RCC 7860 (cell line): ENCODE results near the gene GNAI2.
A peak's percentile ranks its signal among the peaks of the same experiment; 100 is the strongest.
"Not testable (repeated sequence)": the region's sequence is repeated elsewhere in the genome, so short reads cannot be mapped to it uniquely, and the experiment has no call there.

ENCODE experiments used
- DNase-seq: peaks from one replicate; pipeline ENCODE4 v3.0.0-alpha.2; 2015; ENCODE audit warnings: low spot score
- FAIRE-seq: peaks from 2 replicates; lab custom pipeline; 2012; peaks lifted over from hg19 to GRCh38; lab: Jason Lieb, UNC

Gene GNAI2

DNA sequence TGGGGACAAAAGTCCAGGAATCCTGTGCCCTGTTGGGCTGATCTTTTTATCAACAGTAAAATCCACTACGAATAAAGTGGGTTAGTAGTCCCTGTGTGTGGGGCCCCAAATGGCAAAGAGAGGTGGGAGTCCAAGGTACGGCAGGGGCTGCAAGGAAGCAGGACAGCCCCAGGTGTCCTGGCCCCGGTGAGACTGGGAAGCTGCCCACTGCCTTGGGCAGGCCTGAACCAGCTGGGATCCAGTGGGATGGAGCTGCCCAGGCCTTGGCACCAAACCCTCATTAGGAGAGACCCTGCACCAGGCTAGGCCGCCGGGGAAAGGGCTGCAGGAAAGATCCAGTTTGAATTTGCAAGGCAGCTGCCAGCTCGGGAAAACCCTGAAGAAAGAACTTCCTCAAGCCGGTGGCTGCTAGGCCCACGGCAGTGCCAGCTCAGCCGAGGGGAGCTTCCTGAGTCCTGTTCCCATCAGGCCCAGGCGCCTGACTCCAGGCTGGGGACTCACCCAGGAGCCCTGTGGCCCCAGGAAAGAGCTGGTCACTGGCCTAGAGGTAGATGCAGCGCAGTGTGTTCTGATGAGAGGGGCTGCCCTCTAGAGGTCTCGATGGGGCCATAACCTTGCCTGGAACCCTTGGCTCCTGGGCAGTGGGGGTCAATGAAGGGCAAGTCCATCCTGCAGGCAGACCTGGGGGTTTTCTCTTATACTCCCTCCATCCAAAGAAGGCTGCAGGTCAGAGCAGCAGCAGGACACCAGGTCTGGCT lies 14.4 kb upstream of the GNAI2 start:
- FAIRE-seq (no peak), DNase-seq (no peak)

DNA sequence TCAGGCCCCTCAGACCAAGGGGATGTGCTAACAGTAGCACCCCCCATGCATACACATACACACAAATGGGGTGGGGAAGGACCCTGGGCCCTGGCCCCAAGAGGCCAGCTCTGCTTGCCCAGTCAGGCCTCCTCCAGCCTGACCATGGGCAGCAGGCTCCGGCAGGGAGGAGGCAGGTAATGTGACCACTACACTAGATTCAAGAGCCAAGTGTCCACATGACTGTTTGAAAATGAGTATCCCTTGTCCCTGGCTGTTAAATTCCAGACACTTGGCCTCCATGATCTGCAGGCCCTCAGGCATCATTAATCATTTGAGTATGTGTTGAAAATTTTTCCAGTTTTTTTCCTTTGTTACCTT lies 13.9 kb upstream of the GNAI2 start:
- no peak for FAIRE-seq
- DNase-seq, result no peak

DNA sequence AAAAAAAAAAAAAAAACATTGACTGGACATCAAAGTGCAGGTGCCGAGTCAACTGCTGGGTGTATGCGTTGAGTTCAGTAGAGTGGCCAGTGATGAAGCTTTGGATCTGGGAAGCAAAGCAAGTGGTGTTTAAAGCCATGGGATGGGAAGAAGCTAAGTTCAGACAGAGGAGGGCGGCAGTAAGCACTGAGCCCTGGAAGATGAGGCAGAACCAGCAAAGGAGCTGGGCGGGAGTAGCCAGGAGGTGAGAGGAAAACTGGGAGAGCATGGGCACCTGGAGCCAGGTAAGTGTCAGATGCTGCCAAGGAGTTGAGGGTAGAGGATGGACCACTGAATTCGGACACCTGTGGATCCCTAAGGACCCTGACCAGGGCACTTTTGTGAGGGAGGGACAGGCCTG lies 11.4 kb upstream of the GNAI2 start:
- FAIRE-seq (no peak), DNase-seq (no peak)

DNA sequence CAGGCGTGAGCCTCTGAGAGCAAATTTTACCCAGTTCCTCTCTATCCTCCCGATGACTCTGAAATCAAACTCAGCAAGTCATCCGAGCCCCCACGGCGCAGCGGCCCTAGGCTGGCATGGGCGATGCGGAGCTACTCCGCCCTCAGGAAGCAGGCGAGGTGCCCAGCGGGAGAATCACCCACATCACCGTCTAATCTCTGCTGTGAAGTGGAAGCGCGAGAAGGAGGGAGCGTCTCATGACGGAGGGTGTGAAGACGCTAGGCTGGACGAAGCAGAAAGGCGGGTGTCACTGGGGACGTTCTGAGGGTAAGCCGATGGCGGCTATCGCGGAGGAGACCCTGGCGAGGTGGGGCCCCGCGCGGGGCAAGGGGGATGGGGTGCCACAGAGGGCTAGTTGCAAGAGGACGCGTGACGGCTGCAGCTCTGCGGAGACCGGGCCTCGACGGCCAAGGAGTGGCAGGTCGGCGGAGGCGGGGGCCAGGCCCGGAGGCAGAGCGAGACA lies 9.1 kb upstream of the GNAI2 start:
- FAIRE-seq, result no peak
- DNase-seq, result no peak

DNA sequence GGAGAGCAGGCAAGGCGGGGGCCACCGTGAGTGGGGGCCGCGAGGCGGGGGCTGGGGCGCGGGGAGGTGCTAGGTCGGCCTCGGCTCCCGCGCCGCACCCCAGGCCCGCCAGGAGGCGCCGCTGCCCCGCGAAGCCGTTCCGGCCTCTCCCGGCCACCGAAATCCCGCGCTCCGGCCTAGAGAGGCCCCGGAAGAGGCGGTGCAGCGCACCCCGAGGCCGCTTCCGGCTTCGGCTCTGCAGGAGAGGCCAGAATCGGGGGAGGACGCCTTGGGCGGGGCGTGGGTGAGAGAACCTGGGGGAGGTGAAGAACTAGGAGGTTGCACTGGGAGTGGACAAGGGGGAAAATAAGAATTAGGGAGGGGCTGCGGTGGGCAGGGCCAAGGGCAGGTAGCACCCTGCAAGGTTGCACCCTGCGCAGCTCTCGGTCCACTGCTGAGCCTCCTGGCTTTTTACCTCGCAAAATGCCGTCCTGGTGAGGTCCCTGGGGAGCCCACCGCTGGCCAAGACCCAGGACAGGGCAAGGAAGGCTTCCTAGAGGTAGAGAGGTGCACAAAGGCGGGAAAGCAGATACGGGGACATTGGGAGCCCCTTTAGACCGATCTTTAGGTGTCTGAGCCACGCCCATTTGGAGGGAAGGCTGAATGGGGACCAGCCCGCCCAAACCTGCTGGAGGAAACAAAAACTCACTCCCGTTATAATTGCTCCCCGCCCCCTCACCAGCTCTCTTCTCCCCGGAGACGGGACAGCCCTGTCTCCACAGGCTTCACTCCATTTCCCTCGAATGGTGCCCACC lies 8.4 kb upstream of the GNAI2 start:
- no peak for FAIRE-seq

DNA sequence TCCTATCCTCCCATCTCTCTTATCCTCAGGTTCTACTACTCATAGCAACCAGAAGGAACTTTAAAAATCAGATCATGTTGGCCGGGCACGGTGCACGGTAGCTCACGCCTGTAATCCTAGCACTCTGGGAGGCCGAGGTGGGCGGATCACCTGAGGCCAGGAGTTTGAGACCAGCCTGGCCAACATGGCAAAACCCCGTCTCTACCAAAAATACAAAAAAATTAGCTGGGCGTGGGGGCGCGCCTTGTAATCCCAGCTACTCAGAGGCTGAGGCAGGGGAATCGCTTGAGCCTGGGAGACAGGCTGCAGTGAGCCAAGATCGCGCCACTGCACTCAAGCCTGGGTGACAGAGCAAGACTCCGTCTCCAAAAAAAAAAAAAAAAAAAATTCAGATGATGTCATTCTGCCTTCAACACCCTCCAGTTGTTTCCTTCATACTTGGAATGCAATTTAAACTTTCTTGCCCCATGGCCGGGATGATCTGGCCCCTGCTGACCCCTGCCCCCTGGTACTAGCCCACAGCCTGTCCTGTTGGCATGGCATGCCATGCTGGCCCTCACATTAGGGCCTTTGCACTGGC lies 7.7 kb upstream of the GNAI2 start:
- not testable (repeated sequence) for FAIRE-seq, DNase-seq

More for the DNA sequence above, 8.4 kb upstream of the GNAI2 start:
- DNase-seq, result peak; percentile 77

DNA sequence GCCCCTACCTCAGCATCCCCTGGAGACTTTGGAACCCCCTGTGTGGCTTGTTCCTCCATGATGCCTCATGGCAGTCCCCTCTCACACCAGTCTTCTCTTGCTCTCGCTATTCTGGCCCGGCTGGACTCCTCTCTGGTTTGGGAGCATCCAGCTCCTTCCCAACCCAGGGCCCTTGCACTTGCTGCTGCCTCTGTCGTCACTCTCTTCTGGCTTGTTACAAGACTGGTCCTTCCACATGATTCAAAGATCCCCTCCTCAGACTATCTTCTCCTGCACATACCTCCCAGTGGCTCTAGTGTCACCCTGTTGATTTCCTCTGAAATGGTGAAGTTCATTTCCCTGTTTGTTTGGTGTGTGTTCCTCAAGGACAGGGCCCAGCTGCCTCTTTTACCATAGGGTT lies 6.5 kb upstream of the GNAI2 start:
- FAIRE-seq (no peak), DNase-seq (no peak)

DNA sequence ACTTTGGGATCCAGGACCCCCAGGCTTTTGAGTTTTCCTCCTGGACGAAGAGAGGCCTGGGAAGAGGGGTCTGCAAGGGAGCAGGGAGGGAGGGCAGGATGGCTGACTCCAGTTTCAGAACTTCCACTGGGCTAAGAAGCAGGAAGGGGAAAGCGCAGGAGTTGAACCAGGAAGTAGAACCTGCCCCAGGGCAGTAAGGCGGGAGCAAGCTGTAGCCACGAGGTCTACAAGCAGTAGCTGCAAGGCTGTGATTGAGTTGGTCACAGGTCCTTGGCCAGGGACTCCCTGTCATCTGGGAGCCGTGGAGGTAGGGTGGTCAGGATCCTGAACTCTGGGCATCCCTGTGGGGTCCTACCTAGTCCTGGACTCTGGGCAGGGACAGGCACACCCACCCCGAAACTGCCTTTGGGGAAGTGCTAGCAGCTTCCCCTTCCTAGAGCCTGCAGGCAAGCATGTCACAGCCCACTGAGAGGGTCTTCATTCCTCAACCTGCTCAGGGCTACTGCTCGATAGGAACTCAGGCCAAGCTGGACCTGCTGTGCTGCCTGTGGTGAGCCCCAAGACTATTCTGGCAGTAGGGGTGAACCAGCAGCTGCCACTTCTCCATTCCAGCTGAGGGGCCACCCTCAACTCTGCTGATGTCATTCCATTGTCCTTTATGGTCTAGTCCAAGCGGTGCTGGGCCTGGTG lies 5.8 kb upstream of the GNAI2 start:
- no peak for DNase-seq
- FAIRE-seq, result no peak

DNA sequence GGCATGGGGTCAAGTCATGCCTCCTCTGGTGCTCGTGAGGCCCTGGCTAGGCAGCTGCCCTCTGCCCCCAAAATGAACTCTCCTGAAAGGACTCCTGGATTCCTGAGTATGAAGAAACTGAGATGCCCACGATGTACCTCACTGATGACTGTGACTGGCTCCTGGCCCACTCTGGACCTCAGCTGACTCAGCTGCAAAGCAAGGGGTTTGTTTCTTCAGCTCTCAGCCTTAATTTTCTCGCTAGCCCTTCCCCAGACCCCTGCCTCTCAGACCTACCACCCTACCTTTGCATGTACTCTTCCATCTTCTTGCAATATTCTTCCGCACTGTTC lies 5.2 kb upstream of the GNAI2 start:
- FAIRE-seq (no peak), DNase-seq (no peak)

DNA sequence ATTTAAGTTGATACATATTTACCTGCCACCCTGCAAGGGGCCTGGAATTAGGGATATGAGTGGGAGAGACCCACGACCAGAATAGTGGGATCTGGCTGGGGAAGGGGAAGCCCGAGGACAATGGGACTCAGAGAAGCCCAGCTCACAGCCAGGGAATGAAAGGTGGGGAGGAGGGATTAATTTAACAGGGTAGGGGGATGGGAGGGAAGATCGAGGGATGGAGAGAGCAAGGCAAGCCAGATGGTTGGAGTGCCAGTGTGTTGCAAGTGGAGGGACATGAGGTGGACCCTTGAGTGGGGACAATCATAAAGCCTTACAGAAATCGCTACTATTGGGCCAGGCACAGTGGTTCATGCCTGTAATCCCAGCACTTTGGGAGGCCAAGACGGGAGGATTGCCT lies 4.4 kb upstream of the GNAI2 start:
- DNase-seq (no peak), FAIRE-seq (no peak)

DNA sequence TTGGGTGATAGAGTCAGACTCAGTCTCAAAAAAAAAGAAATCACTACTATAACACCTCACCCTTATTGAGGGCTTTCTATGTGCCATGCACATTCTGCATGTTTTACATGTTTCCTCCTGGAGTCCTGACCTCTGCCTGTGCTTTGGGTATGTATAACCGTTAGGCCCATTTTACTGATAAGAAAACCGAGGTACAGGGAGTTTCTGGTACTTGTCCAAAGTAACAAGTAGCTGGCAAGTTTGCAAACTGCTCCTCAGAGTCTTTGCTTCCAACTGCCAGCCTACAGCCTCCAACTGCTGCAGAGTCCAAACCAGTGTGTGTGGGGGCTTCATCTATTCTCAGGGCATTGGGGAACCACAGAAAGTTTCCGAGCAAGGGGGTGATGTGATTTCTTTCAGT lies 3.7 kb upstream of the GNAI2 start:
- DNase-seq (no peak), FAIRE-seq (no peak)

DNA sequence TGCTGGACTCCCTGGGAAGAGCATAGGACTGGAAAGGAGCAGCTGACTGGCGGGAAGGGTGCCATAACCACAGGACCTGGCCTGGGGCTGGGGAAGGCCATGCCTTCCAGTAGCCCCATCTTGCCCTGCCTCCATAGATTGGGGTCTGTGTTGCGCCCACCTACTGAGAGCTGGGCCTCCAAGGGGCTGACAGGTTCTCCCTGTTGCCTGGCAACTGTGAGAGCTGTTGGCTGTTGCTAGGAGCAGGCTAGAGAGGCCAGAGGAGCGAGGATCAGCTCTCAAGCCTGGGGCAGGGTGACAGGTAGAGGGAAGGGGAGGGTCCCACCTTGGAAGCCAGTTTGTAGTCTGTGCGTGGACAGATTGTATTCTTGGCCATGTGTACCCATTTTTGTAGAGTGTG lies 2.8 kb upstream of the GNAI2 start:
- no peak for DNase-seq
- no peak for FAIRE-seq

DNA sequence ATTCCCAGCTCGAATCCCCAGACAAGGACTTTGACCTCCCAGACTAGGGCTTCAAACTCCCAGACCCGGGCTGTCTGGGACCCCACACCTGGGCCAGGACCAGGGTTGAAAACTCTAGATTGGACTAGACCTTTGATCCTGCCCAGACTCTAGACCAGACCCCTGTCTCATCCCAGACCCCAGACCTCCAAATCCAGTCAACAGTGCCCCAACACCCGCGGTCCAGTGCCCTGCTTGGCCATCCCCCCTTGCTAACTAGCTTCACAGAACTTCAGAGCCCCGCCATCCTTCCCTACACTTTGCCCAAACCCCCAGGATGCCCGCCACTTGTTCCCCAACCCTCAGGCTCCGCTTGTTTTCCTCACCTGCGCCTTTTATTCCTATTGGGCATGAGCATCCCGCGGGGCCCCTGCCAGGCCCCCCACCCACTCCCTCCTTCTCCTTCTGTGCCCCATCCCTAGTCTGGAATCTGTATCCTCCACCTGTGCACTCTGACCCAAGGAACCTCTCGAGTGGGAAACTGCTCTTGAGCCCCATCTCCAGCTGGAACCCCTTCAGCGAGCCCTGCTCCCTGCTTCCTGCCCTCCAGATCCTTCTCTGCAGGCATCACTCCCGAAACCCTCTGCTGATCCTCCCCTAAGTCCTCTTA lies 604 bp downstream of the GNAI2 start:
- no peak for DNase-seq
- no peak for FAIRE-seq

DNA sequence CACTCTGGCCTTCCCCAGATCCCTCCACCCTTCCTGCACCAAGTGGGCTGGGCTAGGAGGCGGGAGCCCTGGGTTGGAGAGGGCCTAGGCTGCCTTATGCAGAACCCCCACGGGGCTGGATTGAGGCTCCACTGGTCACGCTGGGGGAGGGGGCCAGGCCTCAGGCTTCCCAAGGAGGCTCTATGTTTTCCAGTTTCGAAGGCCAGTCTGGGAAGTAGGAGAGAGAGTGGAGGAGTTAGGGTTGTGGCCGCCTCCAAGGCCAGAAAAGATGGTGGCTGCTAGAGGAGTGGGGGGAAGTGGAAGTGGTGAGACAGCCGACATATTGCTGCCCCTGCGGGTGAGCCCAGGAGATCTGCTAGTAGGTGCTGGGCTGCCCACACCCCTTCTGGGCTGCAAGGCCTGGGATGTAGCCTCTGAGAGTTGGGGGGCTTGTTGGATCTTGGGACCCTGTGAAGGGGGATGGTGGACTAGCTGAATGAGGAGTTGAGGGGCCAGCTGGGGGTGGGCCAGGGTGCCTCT lies 1.2 kb downstream of the GNAI2 start:
- DNase-seq (no peak), FAIRE-seq (no peak)

DNA sequence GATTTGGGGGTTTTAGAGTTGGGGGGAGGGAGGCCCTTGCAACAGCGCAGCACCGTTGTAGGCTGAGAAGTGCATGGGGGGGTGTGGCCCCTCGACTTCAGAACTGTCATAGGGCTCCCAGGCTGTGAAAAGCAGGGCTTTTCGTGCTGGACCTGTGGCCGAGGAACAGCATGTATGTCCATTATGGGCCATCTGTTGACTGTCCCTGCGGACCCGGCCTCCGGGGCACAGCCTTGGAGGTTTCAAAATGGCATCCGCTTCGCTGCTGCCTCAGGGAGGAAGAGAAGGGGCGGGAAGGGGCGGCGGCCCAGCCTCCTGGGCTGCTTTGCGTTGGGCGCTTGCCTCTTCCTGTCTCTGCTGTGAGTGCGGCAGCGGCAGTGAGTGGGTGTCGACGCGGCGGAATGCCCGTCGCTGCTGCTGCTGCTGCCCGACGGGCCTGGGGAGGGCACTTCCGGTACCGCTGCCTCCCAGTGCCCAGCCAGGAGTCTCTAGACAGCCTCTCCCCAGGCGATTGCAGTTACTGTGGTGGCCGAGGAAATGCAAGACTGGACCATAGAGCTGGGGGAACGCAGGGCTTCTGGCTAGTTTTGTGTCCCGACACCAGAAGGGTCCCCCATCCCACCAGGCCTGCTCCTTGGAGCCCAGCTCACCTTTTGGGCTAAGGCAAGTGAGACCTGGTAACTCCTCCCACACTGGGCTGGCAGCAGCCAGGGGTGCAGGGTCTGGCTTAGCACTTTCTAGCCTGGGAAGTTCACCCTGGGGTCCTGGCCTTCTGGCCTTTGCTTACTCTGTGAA lies 1.9 kb downstream of the GNAI2 start:
- FAIRE-seq, result peak; percentile 68
- peak; percentile 78 for DNase-seq

DNA sequence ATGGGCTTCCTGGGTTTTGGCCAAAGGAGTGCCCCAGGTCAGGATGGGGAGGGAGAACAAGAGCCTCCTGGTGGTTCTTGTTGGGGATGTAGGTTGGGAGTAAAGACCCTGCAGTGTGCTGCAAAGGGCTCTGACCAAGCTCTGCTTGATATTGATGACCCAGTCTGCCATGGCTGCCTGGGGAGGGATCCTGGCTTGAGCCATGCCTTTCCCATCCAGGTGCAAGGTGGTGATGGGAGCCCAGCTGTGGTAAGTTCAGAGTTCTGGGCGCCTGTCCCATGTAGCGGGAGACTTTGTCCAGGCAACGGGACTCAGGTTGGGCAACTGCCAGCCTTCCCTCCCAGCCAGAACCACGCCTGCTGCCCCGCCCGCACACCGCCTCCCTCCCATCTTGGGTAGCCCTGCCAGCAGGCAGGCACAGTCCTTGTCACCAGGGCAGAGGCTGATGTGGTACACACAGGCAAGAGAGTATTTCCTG lies 2.6 kb downstream of the GNAI2 start:
- FAIRE-seq (no peak), DNase-seq (no peak)

DNA sequence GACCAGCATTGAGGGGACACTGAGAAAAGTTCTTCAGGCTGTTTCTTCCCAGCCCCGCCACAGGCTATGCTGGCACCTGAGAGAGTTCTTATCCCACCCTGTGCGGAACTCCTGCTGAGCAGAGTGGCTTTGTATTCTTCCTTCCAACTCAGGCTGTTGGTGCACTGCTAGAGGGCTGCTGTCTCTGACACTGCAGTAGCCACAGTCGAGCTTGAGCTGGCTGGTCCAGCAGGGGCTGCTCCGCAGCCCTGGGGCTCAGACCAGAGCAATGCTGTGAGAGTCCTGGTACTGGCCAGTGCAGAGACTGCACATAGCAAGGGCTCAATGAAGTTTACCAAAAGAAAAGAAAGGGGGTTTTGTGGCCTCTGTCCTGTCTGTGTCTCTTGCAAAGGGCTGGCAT lies 3.6 kb downstream of the GNAI2 start:
- DNase-seq, result no peak
- FAIRE-seq, result no peak

DNA sequence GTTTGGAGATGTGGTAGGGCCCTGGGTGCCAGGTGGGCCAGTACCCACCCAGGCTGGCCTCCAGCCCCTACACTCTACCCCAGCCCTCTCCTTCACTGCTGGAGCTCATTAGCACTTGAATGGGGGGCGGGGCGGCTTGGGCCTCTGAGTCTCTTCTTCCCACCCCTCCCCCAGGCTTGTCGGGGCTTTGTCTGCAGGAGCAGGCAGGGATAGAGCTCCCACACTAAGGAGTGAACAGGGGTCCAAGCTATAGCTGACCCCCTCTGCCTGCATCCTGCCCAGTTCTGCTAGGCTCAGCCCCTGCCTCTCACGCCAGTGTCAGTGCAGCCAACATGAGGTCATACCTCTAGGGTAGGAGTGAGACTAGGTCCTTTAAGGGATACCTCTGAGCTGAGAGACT lies 5.2 kb downstream of the GNAI2 start:
- no peak for FAIRE-seq
- DNase-seq, result no peak

DNA sequence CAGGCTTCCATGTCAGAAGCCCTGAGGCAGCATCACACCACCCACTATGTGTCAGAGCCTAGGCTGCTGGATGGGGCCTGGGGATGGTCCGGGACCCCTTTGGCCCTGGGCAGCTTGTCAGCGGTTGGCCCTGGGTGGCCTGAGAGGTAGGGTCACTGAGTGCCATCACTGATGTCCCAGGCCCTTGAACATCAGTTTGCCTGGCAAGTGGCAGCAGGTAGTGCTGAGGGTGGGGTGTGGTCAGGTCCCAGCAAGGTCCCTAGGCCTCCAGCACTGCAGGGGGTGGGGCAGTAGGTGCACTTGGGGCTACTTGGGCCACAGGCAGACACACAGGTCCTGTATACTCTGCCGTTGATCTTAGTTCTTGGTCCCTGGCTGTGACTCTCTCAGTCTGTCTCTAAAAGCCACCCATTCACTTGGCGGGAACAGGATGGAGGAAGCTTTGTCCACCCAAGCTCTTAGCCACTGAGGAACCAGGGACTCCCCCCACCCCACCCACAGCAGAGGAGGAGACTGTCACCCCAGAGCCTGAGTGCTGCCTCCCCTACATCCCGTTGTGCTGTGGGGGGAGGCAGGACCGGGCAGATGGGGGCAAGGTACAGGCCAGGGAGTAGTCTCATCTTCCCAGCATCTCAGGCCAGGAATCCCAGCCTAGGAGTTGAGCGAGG lies 5.8 kb downstream of the GNAI2 start:
- DNase-seq (no peak), FAIRE-seq (no peak)
